Choroid plexus epithelial cell (primary cell): ENCODE results near the gene LDLRAD2.

Experiments used
- DNase-seq: peaks from one replicate; pipeline ENCODE4 v3.0.0-alpha.2; 2010; ENCODE audit warnings: low read depth
- H3K4me3 ChIP-seq: 2 replicates; pipeline ENCODE4 v1.5.1; 2011; ENCODE audit warnings: low read depth, mild to moderate bottlenecking, control low read depth, low read length, moderate library complexity
- CTCF ChIP-seq: conservative IDR thresholded peaks from 2 replicates; pipeline ENCODE4 v1.5.1; 2011; ENCODE audit warnings: low read depth, mild to moderate bottlenecking, control low read depth, inconsistent platforms, low read length, moderate library complexity

Gene LDLRAD2

GRCh38 chr1:21814981-21815582 is 3.0 kb downstream of the LDLRAD2 start:
- no peak for TF ChIP-seq CTCF
- no peak for DNase-seq
- no peak overlapping the region for H3K4me3 ChIP-seq

DNA sequence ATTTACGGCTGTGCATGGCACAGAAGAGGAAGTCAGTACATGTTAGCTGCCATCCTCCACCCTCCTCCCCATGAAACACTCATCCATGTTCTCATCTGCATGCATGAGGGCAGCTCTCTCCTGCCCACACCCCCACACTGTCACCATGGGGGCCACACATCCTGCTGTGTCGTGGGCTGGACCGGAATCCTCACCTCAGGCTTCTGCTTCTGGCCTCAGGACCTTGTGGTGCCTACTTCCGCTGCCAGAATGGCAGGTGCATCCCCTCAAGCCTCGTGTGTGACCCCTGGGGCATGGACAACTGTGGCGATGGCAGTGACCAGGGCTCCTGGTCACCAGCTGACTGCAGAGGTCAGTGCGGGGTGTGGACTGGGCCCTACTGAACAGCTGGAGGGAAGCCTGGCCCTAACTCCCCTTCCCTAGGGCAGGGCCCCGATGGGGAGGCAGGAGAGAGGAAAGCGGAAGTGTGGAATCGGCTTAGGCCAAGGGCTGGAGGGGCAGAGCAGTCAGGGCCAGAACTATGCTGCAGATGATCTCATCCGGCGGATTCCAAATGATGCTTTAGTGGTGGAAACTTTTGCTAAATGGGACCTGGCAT is 3.8 kb downstream of the LDLRAD2 start:
- H3K4me3 ChIP-seq = no peak overlapping the region
- TF ChIP-seq CTCF = no peak
- DNase-seq = no peak

GRCh38 chr1:21816602-21817302 is 4.7 kb downstream of the LDLRAD2 start:
- H3K4me3 ChIP-seq = no peak overlapping the region
- TF ChIP-seq CTCF = peak; percentile 2
- peak; percentile 77 for DNase-seq

DNA sequence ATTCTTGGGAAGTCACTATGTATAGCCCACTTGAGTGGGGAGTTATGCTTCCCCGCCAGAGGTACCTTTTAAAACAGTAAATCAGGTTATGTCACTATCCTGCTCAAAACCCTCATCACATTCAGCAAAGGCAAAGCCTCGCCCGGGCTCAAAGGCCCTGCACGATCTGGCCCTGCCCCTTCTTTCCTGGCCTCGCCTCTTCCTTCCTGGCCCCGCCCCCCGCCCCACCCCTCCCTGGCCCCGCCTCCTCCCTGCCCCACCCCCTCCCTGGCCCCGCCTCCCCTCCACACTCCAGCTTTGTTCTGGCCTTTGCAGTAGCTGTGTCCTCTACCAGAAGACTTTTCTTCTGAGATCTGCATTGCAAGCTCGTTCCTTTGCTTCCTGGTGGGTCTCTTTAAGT is 6.6 kb downstream of the LDLRAD2 start:
- no peak for TF ChIP-seq CTCF
- no peak overlapping the region for H3K4me3 ChIP-seq
- peak; percentile 20 for DNase-seq

DNA sequence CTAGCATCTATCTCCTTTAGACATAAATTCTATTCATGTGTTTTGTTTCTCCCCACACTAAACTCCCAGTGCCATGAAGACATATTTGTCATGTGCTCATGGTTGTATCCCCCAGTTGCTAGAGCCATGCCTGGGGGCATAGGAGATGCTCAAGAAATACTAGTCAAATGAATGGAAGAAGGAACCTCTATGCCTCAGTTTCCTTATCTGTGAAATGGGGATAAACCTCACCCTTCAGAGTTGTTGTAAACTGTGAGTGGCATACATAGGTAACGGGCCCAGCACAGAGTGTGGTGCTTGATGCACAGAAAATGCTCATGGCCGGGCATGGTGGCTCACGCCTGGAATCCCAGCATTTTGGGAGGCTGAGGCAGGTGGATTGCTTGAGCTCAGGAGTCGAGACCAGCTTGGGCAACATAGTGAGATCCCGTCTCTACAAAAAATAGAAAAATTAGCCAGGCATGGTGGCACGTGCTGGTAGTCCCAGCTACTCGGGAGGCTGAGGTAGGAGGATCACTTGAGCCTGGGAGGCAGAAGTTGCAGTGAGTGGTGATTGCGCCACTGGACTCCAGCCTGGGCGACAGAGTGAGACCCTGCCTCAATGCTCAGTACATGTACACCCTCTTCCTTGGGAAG is 8.7 kb downstream of the LDLRAD2 start:
- no peak overlapping the region for H3K4me3 ChIP-seq
- no peak for TF ChIP-seq CTCF
- no peak for DNase-seq

DNA sequence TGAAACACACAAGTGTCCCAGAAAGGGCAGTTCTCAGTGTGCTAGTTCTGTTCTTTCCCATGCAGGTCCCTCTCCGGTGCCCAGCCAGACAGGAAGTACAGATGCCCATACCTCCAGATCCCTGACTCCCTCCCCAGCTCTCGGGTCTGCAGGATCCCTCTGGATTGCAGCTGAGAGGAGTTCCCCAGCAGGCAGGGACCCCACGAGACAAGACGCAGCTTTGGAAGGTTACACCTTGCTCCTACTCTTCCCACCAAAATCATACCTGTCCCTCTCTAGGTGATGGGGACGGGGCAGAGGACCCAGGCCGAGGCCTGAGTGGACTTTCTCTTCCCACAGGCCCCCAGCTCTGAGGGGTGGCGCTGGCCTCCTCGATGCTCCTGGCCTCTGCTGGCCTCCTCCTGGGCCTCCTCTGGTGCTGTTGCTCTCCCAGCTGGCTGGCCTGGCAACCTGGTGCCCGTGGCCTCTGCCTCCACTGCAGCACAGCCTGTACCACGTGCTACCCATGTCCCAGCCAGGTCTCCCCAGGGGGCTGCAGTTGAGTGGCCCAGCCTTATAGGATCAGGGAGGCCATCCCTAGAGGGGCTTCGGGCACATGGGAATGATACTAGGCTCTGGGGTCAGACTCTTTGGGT is 9.4 kb downstream of the LDLRAD2 start:
- DNase-seq = no peak
- no peak for TF ChIP-seq CTCF
- no peak overlapping the region for H3K4me3 ChIP-seq
